ENCODE results near the gene B3GNT3. TPM values are rescaled to one million over a fixed set of nuclear protein-coding genes. Genes with fewer than 3 reads are reported as not detected.

B3GNT3 gene
- total and polyA plus RNA-seq, 2 of the 13 experiments (the other 11 are each of a cell fraction or from before 2014, with no cell fraction given) = 0.86 to 4.0 TPM

DNA sequence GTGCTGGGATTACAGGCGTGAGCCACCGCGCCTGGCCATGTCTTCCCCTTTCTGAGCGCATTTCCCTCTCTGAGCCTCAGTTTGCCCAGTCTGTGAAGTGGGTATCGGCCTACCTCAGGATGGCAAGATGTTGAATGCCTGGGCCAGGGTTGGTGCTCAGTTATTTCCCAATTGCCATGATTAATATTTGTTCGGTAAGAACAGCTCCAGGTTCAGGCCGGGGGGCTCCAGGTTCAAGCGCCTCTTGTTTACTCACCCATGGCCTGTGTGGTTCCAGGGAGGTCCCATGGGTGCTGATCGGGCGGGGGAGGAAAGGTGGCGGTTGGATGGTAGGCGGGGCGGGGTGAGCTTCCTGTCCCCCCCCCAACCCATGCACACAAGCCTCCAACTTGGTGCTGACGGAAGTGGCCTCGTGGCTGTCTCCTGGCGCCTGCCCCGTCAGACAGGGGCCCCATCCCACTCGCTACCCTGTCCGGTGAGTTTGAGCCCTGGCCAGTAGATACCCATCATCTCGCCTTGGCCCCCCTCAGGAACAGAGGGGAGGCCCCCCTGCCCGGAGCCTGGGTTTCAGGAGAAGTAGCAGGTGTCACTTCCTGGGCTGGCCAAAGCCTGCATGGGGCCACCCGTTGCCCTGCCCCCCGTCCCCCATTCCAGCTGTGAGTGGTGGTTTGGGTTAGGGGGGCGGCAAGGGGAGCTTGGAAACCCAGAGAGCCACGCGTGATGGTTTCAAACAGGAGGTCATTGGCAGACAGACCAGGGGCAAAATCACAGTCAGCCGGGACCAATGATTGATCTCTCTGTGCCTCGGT, 43.6 kb upstream of the B3GNT3 start, which contains the start of gene FCHO1 (continued):
- TF ChIP-seq, protein P1, sequence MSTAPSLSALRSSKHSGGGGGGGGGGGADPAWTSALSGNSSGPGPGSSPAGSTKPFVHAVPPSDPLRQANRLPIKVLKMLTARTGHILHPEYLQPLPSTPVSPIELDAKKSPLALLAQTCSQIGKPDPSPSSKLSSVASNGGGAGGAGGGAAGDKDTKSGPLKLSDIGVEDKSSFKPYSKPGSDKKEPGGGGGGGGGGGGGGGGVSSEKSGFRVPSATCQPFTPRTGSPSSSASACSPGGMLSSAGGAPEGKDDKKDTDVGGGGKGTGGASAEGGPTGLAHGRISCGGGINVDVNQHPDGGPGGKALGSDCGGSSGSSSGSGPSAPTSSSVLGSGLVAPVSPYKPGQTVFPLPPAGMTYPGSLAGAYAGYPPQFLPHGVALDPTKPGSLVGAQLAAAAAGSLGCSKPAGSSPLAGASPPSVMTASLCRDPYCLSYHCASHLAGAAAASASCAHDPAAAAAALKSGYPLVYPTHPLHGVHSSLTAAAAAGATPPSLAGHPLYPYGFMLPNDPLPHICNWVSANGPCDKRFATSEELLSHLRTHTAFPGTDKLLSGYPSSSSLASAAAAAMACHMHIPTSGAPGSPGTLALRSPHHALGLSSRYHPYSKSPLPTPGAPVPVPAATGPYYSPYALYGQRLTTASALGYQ (CRISPR knock-in tag; IDR thresholded peaks at IDR 0.05) = no peak
- TF ChIP-seq, protein P2, sequence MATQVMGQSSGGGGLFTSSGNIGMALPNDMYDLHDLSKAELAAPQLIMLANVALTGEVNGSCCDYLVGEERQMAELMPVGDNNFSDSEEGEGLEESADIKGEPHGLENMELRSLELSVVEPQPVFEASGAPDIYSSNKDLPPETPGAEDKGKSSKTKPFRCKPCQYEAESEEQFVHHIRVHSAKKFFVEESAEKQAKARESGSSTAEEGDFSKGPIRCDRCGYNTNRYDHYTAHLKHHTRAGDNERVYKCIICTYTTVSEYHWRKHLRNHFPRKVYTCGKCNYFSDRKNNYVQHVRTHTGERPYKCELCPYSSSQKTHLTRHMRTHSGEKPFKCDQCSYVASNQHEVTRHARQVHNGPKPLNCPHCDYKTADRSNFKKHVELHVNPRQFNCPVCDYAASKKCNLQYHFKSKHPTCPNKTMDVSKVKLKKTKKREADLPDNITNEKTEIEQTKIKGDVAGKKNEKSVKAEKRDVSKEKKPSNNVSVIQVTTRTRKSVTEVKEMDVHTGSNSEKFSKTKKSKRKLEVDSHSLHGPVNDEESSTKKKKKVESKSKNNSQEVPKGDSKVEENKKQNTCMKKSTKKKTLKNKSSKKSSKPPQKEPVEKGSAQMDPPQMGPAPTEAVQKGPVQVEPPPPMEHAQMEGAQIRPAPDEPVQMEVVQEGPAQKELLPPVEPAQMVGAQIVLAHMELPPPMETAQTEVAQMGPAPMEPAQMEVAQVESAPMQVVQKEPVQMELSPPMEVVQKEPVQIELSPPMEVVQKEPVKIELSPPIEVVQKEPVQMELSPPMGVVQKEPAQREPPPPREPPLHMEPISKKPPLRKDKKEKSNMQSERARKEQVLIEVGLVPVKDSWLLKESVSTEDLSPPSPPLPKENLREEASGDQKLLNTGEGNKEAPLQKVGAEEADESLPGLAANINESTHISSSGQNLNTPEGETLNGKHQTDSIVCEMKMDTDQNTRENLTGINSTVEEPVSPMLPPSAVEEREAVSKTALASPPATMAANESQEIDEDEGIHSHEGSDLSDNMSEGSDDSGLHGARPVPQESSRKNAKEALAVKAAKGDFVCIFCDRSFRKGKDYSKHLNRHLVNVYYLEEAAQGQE (IDR thresholded peaks at IDR 0.05; ENCODE audit: borderline replicate concordance in 1 of 2, low read depth in 1 of 2, low read length in 2 of 2) = no peak
- TF ChIP-seq BRD4 (CRISPR knock-in tag; IDR thresholded peaks at IDR 0.05) (no peak), RBAK (CRISPR knock-in tag; IDR thresholded peaks at IDR 0.05) (no peak), CEBPB (IDR thresholded peaks at IDR 0.05; ENCODE audit: borderline replicate concordance, low read depth, low read length) (no peak), GATAD2A (CRISPR knock-in tag; IDR thresholded peaks at IDR 0.05) (no peak), KLF13 (CRISPR knock-in tag; IDR thresholded peaks at IDR 0.05) (no peak), ZNF749 (CRISPR knock-in tag; IDR thresholded peaks at IDR 0.05; ENCODE audit: borderline replicate concordance) (no peak), SALL2 (CRISPR knock-in tag; IDR thresholded peaks at IDR 0.05) (no peak), MED1 (CRISPR knock-in tag; IDR thresholded peaks at IDR 0.05) (no peak), NCOA2 (CRISPR knock-in tag; IDR thresholded peaks at IDR 0.05) (no peak), ZNF205 (CRISPR knock-in tag; IDR thresholded peaks at IDR 0.05) (peak; percentile 70; the same call in 1 of the 2 replicates), MTF2 (CRISPR knock-in tag; IDR thresholded peaks at IDR 0.05; ENCODE audit: borderline replicate concordance) (no peak), ZSCAN29 (CRISPR knock-in tag; conservative IDR thresholded peaks at IDR 0.05) (no peak), ZNF234 (CRISPR knock-in tag; conservative IDR thresholded peaks at IDR 0.05) (no peak), ZBTB38 (CRISPR knock-in tag; IDR thresholded peaks at IDR 0.05) (no peak), RARG (CRISPR knock-in tag; IDR thresholded peaks at IDR 0.05; ENCODE audit: low read depth) (no peak), ZNF343 (CRISPR knock-in tag; IDR thresholded peaks at IDR 0.05) (no peak), ZSCAN25 (CRISPR knock-in tag; IDR thresholded peaks at IDR 0.05) (0 out of 2 replicates have a peak, but pooled peaks have one; percentile 40)
- TF ChIP-seq, protein P3, sequence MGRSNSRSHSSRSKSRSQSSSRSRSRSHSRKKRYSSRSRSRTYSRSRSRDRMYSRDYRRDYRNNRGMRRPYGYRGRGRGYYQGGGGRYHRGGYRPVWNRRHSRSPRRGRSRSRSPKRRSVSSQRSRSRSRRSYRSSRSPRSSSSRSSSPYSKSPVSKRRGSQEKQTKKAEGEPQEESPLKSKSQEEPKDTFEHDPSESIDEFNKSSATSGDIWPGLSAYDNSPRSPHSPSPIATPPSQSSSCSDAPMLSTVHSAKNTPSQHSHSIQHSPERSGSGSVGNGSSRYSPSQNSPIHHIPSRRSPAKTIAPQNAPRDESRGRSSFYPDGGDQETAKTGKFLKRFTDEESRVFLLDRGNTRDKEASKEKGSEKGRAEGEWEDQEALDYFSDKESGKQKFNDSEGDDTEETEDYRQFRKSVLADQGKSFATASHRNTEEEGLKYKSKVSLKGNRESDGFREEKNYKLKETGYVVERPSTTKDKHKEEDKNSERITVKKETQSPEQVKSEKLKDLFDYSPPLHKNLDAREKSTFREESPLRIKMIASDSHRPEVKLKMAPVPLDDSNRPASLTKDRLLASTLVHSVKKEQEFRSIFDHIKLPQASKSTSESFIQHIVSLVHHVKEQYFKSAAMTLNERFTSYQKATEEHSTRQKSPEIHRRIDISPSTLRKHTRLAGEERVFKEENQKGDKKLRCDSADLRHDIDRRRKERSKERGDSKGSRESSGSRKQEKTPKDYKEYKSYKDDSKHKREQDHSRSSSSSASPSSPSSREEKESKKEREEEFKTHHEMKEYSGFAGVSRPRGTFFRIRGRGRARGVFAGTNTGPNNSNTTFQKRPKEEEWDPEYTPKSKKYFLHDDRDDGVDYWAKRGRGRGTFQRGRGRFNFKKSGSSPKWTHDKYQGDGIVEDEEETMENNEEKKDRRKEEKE (IDR thresholded peaks at IDR 0.05) = no peak
- TF ChIP-seq, protein P4, sequence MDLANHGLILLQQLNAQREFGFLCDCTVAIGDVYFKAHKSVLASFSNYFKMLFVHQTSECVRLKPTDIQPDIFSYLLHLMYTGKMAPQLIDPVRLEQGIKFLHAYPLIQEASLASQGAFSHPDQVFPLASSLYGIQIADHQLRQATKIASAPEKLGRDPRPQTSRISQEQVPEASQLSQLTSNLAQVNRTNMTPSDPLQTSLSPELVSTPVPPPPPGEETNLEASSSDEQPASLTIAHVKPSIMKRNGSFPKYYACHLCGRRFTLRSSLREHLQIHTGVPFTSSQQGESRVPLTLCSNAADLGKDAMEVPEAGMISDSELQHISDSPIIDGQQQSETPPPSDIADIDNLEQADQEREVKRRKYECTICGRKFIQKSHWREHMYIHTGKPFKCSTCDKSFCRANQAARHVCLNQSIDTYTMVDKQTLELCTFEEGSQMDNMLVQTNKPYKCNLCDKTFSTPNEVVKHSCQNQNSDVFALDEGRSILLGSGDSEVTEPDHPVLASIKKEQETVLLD (CRISPR knock-in tag; IDR thresholded peaks at IDR 0.05; ENCODE audit: low read depth) = no peak

Measured in HepG2 (cell line).